Caki2 (cell line): ENCODE measurements around the gene TENM4. TPM values are rescaled to one million over a fixed set of nuclear protein-coding genes. Genes with fewer than 3 reads are reported as not detected.

Experiments used
- DNase-seq: peaks from one replicate; pipeline ENCODE4 v3.0.0-alpha.2; 2015; ENCODE audit warnings: low read depth
- in situ Hi-C: cut with HindIII; loops from 2 replicates; pipeline ENCODE4 v1.10.0; 2016; ENCODE audit warnings: low sequenced_read_pairs, low pct_unique_long_range_greater_than_20kb, mixed read lengths
- total RNA-seq: library from RNA; depleted of rRNA; stranded (reverse); fragments of >200 nt; shearing (Covaris generic); gene quantifications from 2 replicates; pipeline ENCODE4 v1.2.3, GENCODE V29; 2014; ENCODE audit warnings: low replicate concordance

The TENM4 gene
- total RNA-seq, 1 experiment from 2014 or later: 0.17 TPM

- peak; percentile 21 for DNase-seq
- in situ Hi-C loops: no loop called here
Observed at GRCh38 chr11:79100093-79100910, 340.5 kb downstream of the TENM4 start.

GRCh38 chr11:79098146-79098545 is 342.7 kb downstream of the TENM4 start:
- in situ Hi-C loops: no loop called here
- no peak for DNase-seq

GRCh38 chr11:79097246-79097875 is 343.5 kb downstream of the TENM4 start:
- no peak for DNase-seq
- in situ Hi-C loops: no loop called here

- DNase-seq: no peak
- in situ Hi-C loops: no loop called here
Observed at GRCh38 chr11:79095424-79095823, 345.4 kb downstream of the TENM4 start.

GRCh38 chr11:79094616-79095015 is 346.2 kb downstream of the TENM4 start:
- DNase-seq: no peak
- in situ Hi-C loops: no loop called here

GRCh38 chr11:79092791-79093353 is 348.0 kb downstream of the TENM4 start:
- in situ Hi-C loops: no loop called here
- DNase-seq: peak; percentile 35

GRCh38 chr11:79090191-79090705 is 350.6 kb downstream of the TENM4 start:
- in situ Hi-C loops: no loop called here
- no peak for DNase-seq

- no peak for DNase-seq
- in situ Hi-C loops: no loop called here
Observed at GRCh38 chr11:79089601-79090000, 351.2 kb downstream of the TENM4 start.

GRCh38 chr11:79088967-79089366 is 351.9 kb downstream of the TENM4 start:
- in situ Hi-C loops: no loop called here
- DNase-seq: no peak

GRCh38 chr11:79087961-79088318 is 352.9 kb downstream of the TENM4 start:
- in situ Hi-C loops: no loop called here
- no peak for DNase-seq

GRCh38 chr11:79087238-79087960 is 353.4 kb downstream of the TENM4 start:
- DNase-seq: peak; percentile 28
- in situ Hi-C loops: no loop called here

GRCh38 chr11:79086056-79086455 is 354.8 kb downstream of the TENM4 start:
- no peak for DNase-seq
- in situ Hi-C loops: no loop called here

- DNase-seq: no peak
- in situ Hi-C loops: no loop called here
Observed at GRCh38 chr11:79084382-79084781, 356.4 kb downstream of the TENM4 start.

GRCh38 chr11:79083352-79083751 is 357.5 kb downstream of the TENM4 start:
- in situ Hi-C loops: no loop called here
- no peak for DNase-seq

GRCh38 chr11:79082907-79083306 is 357.9 kb downstream of the TENM4 start:
- in situ Hi-C loops: no loop called here
- DNase-seq: no peak

- in situ Hi-C loops: no loop called here
- DNase-seq: no peak
Observed at GRCh38 chr11:79082280-79082679, 358.6 kb downstream of the TENM4 start.

GRCh38 chr11:79081471-79082031 is 359.3 kb downstream of the TENM4 start:
- DNase-seq: no peak
- in situ Hi-C loops: no loop called here

GRCh38 chr11:79080551-79080950 is 360.3 kb downstream of the TENM4 start:
- in situ Hi-C loops: no loop called here
- no peak for DNase-seq
